NCI-H1092 treated with DMSO at 0.1 percent for 48 hours (cell line): ENCODE results near the gene ZNF284.
"Not testable (repeated sequence)": the region's sequence is repeated elsewhere in the genome, so short reads cannot be mapped to it uniquely, and the experiment has no call there.

Experiments
- DNase-seq: peaks from one replicate; lab custom pipeline; 2025; lab: John Stamatoyannopoulos, UW

ZNF284 gene

DNA sequence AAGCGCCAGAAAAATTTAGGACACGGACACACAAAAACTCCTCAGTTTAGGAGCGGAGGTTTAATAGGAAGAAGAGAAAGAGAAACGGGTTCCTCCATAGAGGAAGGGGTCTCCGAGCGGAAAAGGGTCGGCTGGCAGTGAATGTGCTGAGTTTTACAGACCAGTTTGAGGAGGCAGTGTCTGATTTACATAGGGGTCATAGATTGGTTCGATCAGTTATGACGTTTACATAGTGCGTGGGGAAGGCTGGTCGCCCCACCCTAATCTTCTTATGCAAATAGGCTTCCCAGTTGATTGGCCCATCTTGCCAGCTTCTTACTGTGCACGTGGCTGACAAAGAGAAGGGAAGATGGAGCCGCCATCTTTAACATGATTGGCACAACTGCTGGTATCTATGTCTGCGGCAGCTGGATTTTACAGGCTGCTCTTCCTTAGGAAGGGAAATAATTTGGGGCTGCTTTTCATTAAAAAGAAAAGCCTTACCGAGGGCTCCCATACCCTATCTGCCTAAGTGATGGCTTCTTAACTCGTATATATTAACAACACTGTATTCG, 40.0 kb downstream of the ZNF284 start:
- no peak for DNase-seq

DNA sequence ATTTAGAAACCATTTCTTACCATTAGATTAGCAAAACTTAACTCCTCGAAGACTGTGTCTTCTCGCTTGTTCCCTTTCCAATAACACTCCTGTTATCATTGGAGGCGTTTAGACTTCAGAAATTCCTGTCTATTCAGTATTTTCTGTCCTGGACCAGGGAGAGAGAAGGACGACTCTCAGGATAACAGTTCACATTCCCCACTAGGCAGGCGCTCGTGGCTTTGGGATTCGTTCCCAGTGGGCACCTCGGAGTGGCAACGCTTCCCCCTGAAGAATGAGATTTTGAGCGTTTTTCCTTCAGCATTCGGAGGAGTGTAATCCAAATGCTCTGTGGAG, 40.8 kb downstream of the ZNF284 start:
- DNase-seq: no peak

GRCh38 chr19:44113138-44113783, 41.3 kb downstream of the ZNF284 start, which contains the start of gene ZNF225:
Gene ZNF225, plus strand, starts transcription at chr19:44113399. Its CDS starts 2,429 bp downstream, at chr19:44115828.
- peak; percentile 95 for DNase-seq

- no peak for DNase-seq
Observed at GRCh38 chr19:44113784-44114390, 41.9 kb downstream of the ZNF284 start.

GRCh38 chr19:44121162-44121561, 49.2 kb downstream of the ZNF284 start:
- DNase-seq: not testable (repeated sequence)

DNA sequence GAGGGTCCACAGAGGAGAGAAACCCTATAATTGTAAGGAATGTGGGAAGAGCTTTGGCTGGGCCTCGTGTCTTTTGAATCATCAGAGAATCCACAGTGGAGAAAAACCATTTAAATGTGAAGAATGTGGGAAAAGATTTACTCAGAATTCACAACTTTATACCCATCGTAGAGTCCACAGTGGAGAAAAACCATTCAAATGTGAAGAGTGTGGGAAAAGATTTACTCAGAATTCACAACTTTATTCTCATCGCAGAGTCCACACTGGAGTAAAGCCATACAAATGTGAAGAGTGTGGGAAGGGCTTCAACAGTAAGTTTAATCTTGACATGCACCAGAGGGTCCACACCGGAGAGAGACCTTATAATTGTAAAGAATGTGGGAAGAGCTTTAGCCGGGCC, 60.0 kb downstream of the ZNF284 start:
- no peak for DNase-seq
